Keratinocyte (primary cell): ENCODE data around the gene ARPIN. TPM values are rescaled to one million over a fixed set of nuclear protein-coding genes. Genes with fewer than 3 reads are reported as not detected.

Experiments used
- DNase-seq: peaks from one replicate; pipeline ENCODE4 v3.0.0-alpha.2; 2011; ENCODE audit warnings: low read depth, missing footprints, low spot score
- FAIRE-seq: peaks from 2 replicates; lab custom pipeline; 2011; peaks lifted over from hg19 to GRCh38; lab: Jason Lieb, UNC
- H2AFZ ChIP-seq: 2 replicates; pipeline ENCODE4 v1.6.0; 2012; ENCODE audit warnings: low read length, control low read depth, inconsistent platforms; ENCODE audit not compliant: control insufficient read depth
- H3K27ac ChIP-seq: 2 replicates; pipeline ENCODE4 v1.5.1; 2011; ENCODE audit warnings: low read length; ENCODE audit not compliant: control insufficient read depth, insufficient read depth
- H3K27me3 ChIP-seq: 3 replicates; pipeline ENCODE4 v1.6.0; 2011; ENCODE audit warnings: low read length; ENCODE audit not compliant: control insufficient read depth, insufficient read depth; ENCODE audit errors: extremely low read depth
- H3K36me3 ChIP-seq, 2 experiments: 2 replicates in 1 of 2; 3 replicates in 1 of 2; pipeline ENCODE4 v1.5.1; 2011; ENCODE audit warnings: low read length in 2 of 2, mild to moderate bottlenecking in 1 of 2; ENCODE audit not compliant: control insufficient read depth in 2 of 2, insufficient read depth in 2 of 2; ENCODE audit errors: extremely low read depth in 1 of 2
- H3K4me1 ChIP-seq: 3 replicates; pipeline ENCODE4 v1.5.1; 2011; ENCODE audit warnings: low read length; ENCODE audit not compliant: control insufficient read depth, insufficient read depth; ENCODE audit errors: extremely low read depth
- H3K4me2 ChIP-seq: 3 replicates; pipeline ENCODE4 v1.6.0; 2011; ENCODE audit warnings: low read depth, low read length; ENCODE audit not compliant: control insufficient read depth, insufficient read depth; ENCODE audit errors: extremely low read depth
- H3K4me3 ChIP-seq, 3 experiments: fragments of 200-600 bp in 1 of 3; sonication (generic) in 1 of 3; 2 replicates in 2 of 3; 3 replicates in 1 of 3; pipeline ENCODE4 v1.5.1; 2011 to 2016; ENCODE audit warnings: low read length in 3 of 3, mild to moderate bottlenecking in 3 of 3, control low read depth in 2 of 3, inconsistent platforms in 1 of 3, low read depth in 1 of 3, mixed read lengths in 1 of 3, mixed run types in 1 of 3, moderate library complexity in 1 of 3; ENCODE audit not compliant: control insufficient read depth in 2 of 3, insufficient read depth in 2 of 3; ENCODE audit errors: extremely low read depth in 1 of 3
- H3K79me2 ChIP-seq: 2 replicates; pipeline ENCODE4 v1.6.0; 2012; ENCODE audit warnings: low read length; ENCODE audit not compliant: control insufficient read depth, insufficient read depth
- H3K9ac ChIP-seq: 3 replicates; pipeline ENCODE4 v1.6.0; 2011; ENCODE audit warnings: low read length; ENCODE audit not compliant: control insufficient read depth, insufficient read depth; ENCODE audit errors: extremely low read depth
- H3K9me1 ChIP-seq: 3 replicates; pipeline ENCODE4 v1.6.0; 2011; ENCODE audit warnings: low read length; ENCODE audit not compliant: control insufficient read depth, insufficient read depth; ENCODE audit errors: extremely low read depth
- H3K9me3 ChIP-seq: 2 replicates; pipeline ENCODE4 v1.5.1; 2012; ENCODE audit warnings: low read depth, low read length; ENCODE audit not compliant: control insufficient read depth
- H4K20me1 ChIP-seq: 3 replicates; pipeline ENCODE4 v1.6.0; 2011; ENCODE audit warnings: low read length; ENCODE audit not compliant: control insufficient read depth, insufficient read depth; ENCODE audit errors: extremely low read depth
- CTCF ChIP-seq, 3 experiments: IDR thresholded peaks in 1 of 3; conservative IDR thresholded peaks in 1 of 3; optimal IDR thresholded peaks in 1 of 3; 2 replicates in 2 of 3; 3 replicates in 1 of 3; pipeline versions ENCODE3 to v1.5.1; 2011; ENCODE audit warnings: low read length in 3 of 3, mild to moderate bottlenecking in 3 of 3, moderate library complexity in 2 of 3, control low read depth in 1 of 3, inconsistent platforms in 1 of 3; ENCODE audit not compliant: insufficient read depth in 2 of 3; ENCODE audit errors: extremely low read depth in 1 of 3
- EZH2 ChIP-seq: IDR thresholded peaks from one replicate; pipeline ENCODE4 v1.6.1; 2012; ENCODE audit warnings: inconsistent platforms, mild to moderate bottlenecking, low read length, moderate library complexity
- dilution Hi-C: fragments of 300-500 bp; cut with MboI; formaldehyde crosslinking; loops from one replicate; pipeline ENCODE4 v1.7.0; 2020; ENCODE audit warnings: low sequenced_read_pairs; ENCODE audit not compliant: extremely low pct_ligation_motif_present
- polyA plus RNA-seq, 5 experiments: library from polyadenylated mRNA; depleted of rRNA in 3 of 5; stranded (reverse) in 3 of 5; stranded (forward) in 1 of 5; unstranded in 1 of 5; fragments of >200 nt; gene quantifications; 1 replicate in 1 of 5; 2 replicates in 3 of 5; 3 replicates in 1 of 5; pipeline versions ENCODE4 v1.2.1 to v1.2.3, GENCODE V29; 2011 to 2012; ENCODE audit warnings: missing spikeins in 2 of 5, low read depth in 1 of 5, low replicate concordance in 1 of 5

The ARPIN gene
- polyA plus RNA-seq, 1 donor (not counting 4 experiments of a cell fraction or from before 2014, with no cell fraction given), result 9.0 TPM

- FAIRE-seq, result no peak
Observed at GRCh38 chr15:89852342-89852995, 60.3 kb downstream of the ARPIN start.

GRCh38 chr15:89851673-89852341 lies 60.9 kb downstream of the ARPIN start:
- Histone ChIP-seq H3K27me3 (no peaks in the 10 kb centered on the region), H3K79me2 (no peaks in the 10 kb centered on the region), H3K9ac (no peak overlapping the region), H3K4me3 (no peak overlapping the region), H3K4me2 (no peak overlapping the region), H2AFZ (no peak overlapping the region), H3K27ac (peak overlapping the region; percentile 3), H3K36me3 (peaks cover 3% of the 10 kb centered on the region in 2 experiments), H3K9me1 (no peaks in the 10 kb centered on the region), H3K4me1 (peaks cover 42% of the 10 kb centered on the region), H3K9me3 (no peaks in the 10 kb centered on the region), H4K20me1 (no peaks in the 10 kb centered on the region)
- FAIRE-seq, result no peak
- TF ChIP-seq CTCF (optimal IDR thresholded peaks at IDR 0.05 in 1 of 3, IDR thresholded peaks at IDR 0.05 in 1 of 3, conservative IDR thresholded peaks at IDR 0.05 in 1 of 3; ENCODE audit: extremely low read depth in 1 of 3, insufficient read depth in 2 of 3, low read length in 3 of 3) (no peak), EZH2 (no peak)
- dilution Hi-C loops, result loop anchor here (25.0 kb wide), 1 partner anchor 90 kb away; the partner anchor contains the start of gene MESP1
- no peak for DNase-seq

More at GRCh38 chr15:89852342-89852995, 60.3 kb downstream of the ARPIN start:
- TF ChIP-seq EZH2 (no peak), CTCF (optimal IDR thresholded peaks at IDR 0.05 in 1 of 3, IDR thresholded peaks at IDR 0.05 in 1 of 3, conservative IDR thresholded peaks at IDR 0.05 in 1 of 3; ENCODE audit: extremely low read depth in 1 of 3, insufficient read depth in 2 of 3, low read length in 3 of 3) (no peak)
- dilution Hi-C loops, result loop anchor here (25.0 kb wide), 1 partner anchor 90 kb away; the partner anchor contains the start of gene MESP1
- no peaks in the 10 kb centered on the region for H4K20me1 ChIP-seq
- no peaks in the 10 kb centered on the region for H3K9me3 ChIP-seq
- H3K9me1 ChIP-seq, result no peaks in the 10 kb centered on the region
- no peak overlapping the region for H2AFZ ChIP-seq
- H3K4me1 ChIP-seq, result peaks cover 35% of the 10 kb centered on the region
- no peak overlapping the region for H3K4me3 ChIP-seq
- no peaks in the 10 kb centered on the region for H3K79me2 ChIP-seq
- H3K27ac ChIP-seq, result no peak overlapping the region
- H3K27me3 ChIP-seq, result no peaks in the 10 kb centered on the region
- no peak overlapping the region for H3K4me2 ChIP-seq
- H3K36me3 ChIP-seq, result peaks cover 3% of the 10 kb centered on the region in 2 experiments
- no peak overlapping the region for H3K9ac ChIP-seq
- DNase-seq, result no peak
